WTC11 (cell line): Measurements from ENCODE around the gene ITGA1. TPM values are rescaled to one million over a fixed set of nuclear protein-coding genes. Genes with fewer than 3 reads are reported as not detected.

Source experiments
- ATAC-seq: fragments of 200-7000 bp; cut with Tn5 transposase; 2 replicates; pipeline ENCODE4 v1.10.0; 2021; ENCODE audit warnings: mild to moderate bottlenecking, moderate library complexity
- Bru-seq: library from RNA; stranded (reverse); fragments of 400-500 nt; gene quantifications from one replicate; lab custom pipeline; 2021; lab: Mats Ljungman, UMichigan
- CTCF ChIA-PET: fragments of 300-600 bp; sonication (Branson Sonifier 250); formaldehyde crosslinking; loops from one replicate; lab custom pipeline; 2021; ENCODE audit warnings: antibody characterized with exemption; lab: Charles Lee
- POLR2A ChIA-PET: fragments of 350-600 bp; sonication (Branson Sonifier 250); formaldehyde crosslinking; loops from one replicate; lab custom pipeline; 2021; ENCODE audit warnings: antibody characterized with exemption; lab: Charles Lee
- DNase-seq: peaks from one replicate; pipeline ENCODE4 v3.0.0; 2021; ENCODE audit warnings: low spot score
- H3K27ac Mint-ChIP-seq: 2 replicates; pipeline ENCODE4 v1.8.0; 2021; ENCODE audit warnings: mixed read lengths
- H3K27me3 Mint-ChIP-seq: 2 replicates; pipeline ENCODE4 v1.8.0; 2021; ENCODE audit warnings: low read depth, mild to moderate bottlenecking, moderate library complexity, mixed read lengths
- H3K36me3 Mint-ChIP-seq: 2 replicates; pipeline ENCODE4 v1.8.0; 2021; ENCODE audit warnings: mixed read lengths
- H3K4me1 Mint-ChIP-seq: 2 replicates; pipeline ENCODE4 v1.8.0; 2022; ENCODE audit warnings: mixed read lengths
- H3K4me3 Mint-ChIP-seq: 2 replicates; pipeline ENCODE4 v1.8.0; 2021; ENCODE audit warnings: mild to moderate bottlenecking, moderate library complexity, mixed read lengths
- H3K9me3 Mint-ChIP-seq: 2 replicates; pipeline ENCODE4 v1.8.0; 2021; ENCODE audit warnings: mixed read lengths
- CREB1 ChIP-seq: sonication (generic); formaldehyde crosslinking; IDR thresholded peaks from 2 replicates; pipeline ENCODE4 v1.8.0; 2023; ENCODE audit warnings: mild to moderate bottlenecking, missing genetic modification reagents
- CREM ChIP-seq: sonication (generic); formaldehyde crosslinking; IDR thresholded peaks from 2 replicates; pipeline ENCODE4 v1.8.1; 2022; ENCODE audit warnings: mild to moderate bottlenecking, missing genetic modification reagents, moderate library complexity
- ELF4 ChIP-seq: sonication (generic); formaldehyde crosslinking; IDR thresholded peaks from 2 replicates; pipeline ENCODE4 v1.8.1; 2022; ENCODE audit warnings: low read depth, mild to moderate bottlenecking, moderate library complexity, missing genetic modification reagents
- EMX1 ChIP-seq: fragments of 250-450 bp; sonication (Bioruptor Pico); IDR thresholded peaks from 2 replicates; pipeline ENCODE4 v1.8.0; 2021; ENCODE audit warnings: mild to moderate bottlenecking
- JUN ChIP-seq: sonication (generic); formaldehyde crosslinking; IDR thresholded peaks from 2 replicates; pipeline ENCODE4 v1.8.0; 2023; ENCODE audit warnings: mild to moderate bottlenecking, missing genetic modification reagents
- NFATC4 ChIP-seq: fragments of 250-450 bp; sonication (Bioruptor Pico); IDR thresholded peaks from 2 replicates; pipeline ENCODE4 v1.9.0; 2021; ENCODE audit warnings: mild to moderate bottlenecking
- NFE2L1 ChIP-seq: sonication (generic); formaldehyde crosslinking; IDR thresholded peaks from 2 replicates; pipeline ENCODE4 v1.8.1; 2023; ENCODE audit warnings: missing genetic modification reagents
- NR3C1 ChIP-seq: sonication (generic); formaldehyde crosslinking; conservative IDR thresholded peaks from 2 replicates; pipeline ENCODE4 v1.8.1; 2023; ENCODE audit warnings: low read depth, mild to moderate bottlenecking, missing genetic modification reagents
- RELA ChIP-seq: sonication (generic); formaldehyde crosslinking; IDR thresholded peaks from 2 replicates; pipeline ENCODE4 v1.8.1; 2022; ENCODE audit warnings: missing genetic modification reagents, mild to moderate bottlenecking, borderline replicate concordance
- ZBTB21 ChIP-seq: sonication (generic); formaldehyde crosslinking; IDR thresholded peaks from 2 replicates; pipeline ENCODE4 v1.8.1; 2023; ENCODE audit warnings: mild to moderate bottlenecking, missing genetic modification reagents, borderline replicate concordance
- ZNF263 ChIP-seq: sonication (generic); formaldehyde crosslinking; IDR thresholded peaks from 2 replicates; pipeline ENCODE4 v1.8.1; 2022; ENCODE audit warnings: low read depth, mild to moderate bottlenecking, moderate library complexity, missing genetic modification reagents
- ZNF416 ChIP-seq: fragments of 250-450 bp; sonication (Bioruptor Pico); IDR thresholded peaks from 2 replicates; pipeline ENCODE4 v1.9.0; 2021; ENCODE audit warnings: mild to moderate bottlenecking, inconsistent platforms
- long read RNA-seq, 3 experiments: library from RNA in 1 of 3; library from capped mRNA in 1 of 3; library from polyadenylated mRNA in 1 of 3; unstranded in 2 of 3; stranded (forward) in 1 of 3; transcript quantifications; one replicate each; pipeline ENCODE4 v2.0.0, GENCODE V29; 2021
- total RNA-seq: library from RNA; stranded (reverse); gene quantifications from 3 replicates; pipeline ENCODE4 v1.2.3, GENCODE V29; 2021
- TF ChIP-seq, protein P1 (sequence below): fragments of 250-450 bp; sonication (Bioruptor Pico); IDR thresholded peaks from 2 replicates; pipeline ENCODE4 v1.9.0; 2021; ENCODE audit warnings: mild to moderate bottlenecking
- TF ChIP-seq, protein P2 (sequence below): sonication (generic); formaldehyde crosslinking; IDR thresholded peaks from 2 replicates; pipeline ENCODE4 v1.8.1; 2022; ENCODE audit warnings: mild to moderate bottlenecking, moderate library complexity, missing genetic modification reagents
- TF ChIP-seq, protein P3 (sequence below): sonication (generic); formaldehyde crosslinking; conservative IDR thresholded peaks from 2 replicates; pipeline ENCODE4 v1.8.1; 2023; ENCODE audit warnings: mild to moderate bottlenecking, low read depth, missing genetic modification reagents, moderate library complexity
- TF ChIP-seq, protein P4 (sequence below): fragments of 250-450 bp; sonication (Bioruptor Pico); conservative IDR thresholded peaks from 2 replicates; pipeline ENCODE4 v1.9.0; 2021; ENCODE audit warnings: mild to moderate bottlenecking
- TF ChIP-seq, protein P5 (sequence below): fragments of 250-450 bp; sonication (Bioruptor Pico); IDR thresholded peaks from 2 replicates; pipeline ENCODE4 v1.9.0; 2021; ENCODE audit warnings: mild to moderate bottlenecking
- TF ChIP-seq, protein P6 (sequence below): sonication (generic); formaldehyde crosslinking; IDR thresholded peaks from 2 replicates; pipeline ENCODE4 v1.8.0; 2022; ENCODE audit warnings: mild to moderate bottlenecking, missing genetic modification reagents
- TF ChIP-seq, protein P7 (sequence below): sonication (generic); formaldehyde crosslinking; IDR thresholded peaks from 2 replicates; pipeline ENCODE4 v1.8.1; 2023; ENCODE audit warnings: mild to moderate bottlenecking, missing genetic modification reagents, moderate library complexity
- TF ChIP-seq, protein P8 (sequence below): sonication (generic); formaldehyde crosslinking; IDR thresholded peaks from 2 replicates; pipeline ENCODE4 v1.8.1; 2022; ENCODE audit warnings: low read depth, mild to moderate bottlenecking, moderate library complexity, missing genetic modification reagents, borderline replicate concordance

ITGA1 gene
- total RNA-seq (4.1 to 6.5 TPM (median 4.6 TPM) in 3 replicates), Bru-seq, nascent RNA (percentile 47 among the genes with signal in this experiment)
- long read RNA-seq, experiment 1, full-length matches to known transcripts, result 12 of 19 reads
- long read RNA-seq, experiment 1, partial matches to known transcripts, result 3 of 19 reads
- long read RNA-seq, experiment 1, other reads (novel, unspliced or antisense), result 4 of 19 reads
- long read RNA-seq, experiment 2, partial matches to known transcripts, result 2 of 12 reads
- long read RNA-seq, experiment 2, other reads (novel, unspliced or antisense), result 10 of 12 reads
- long read RNA-seq, experiment 3, result 0 reads

DNA sequence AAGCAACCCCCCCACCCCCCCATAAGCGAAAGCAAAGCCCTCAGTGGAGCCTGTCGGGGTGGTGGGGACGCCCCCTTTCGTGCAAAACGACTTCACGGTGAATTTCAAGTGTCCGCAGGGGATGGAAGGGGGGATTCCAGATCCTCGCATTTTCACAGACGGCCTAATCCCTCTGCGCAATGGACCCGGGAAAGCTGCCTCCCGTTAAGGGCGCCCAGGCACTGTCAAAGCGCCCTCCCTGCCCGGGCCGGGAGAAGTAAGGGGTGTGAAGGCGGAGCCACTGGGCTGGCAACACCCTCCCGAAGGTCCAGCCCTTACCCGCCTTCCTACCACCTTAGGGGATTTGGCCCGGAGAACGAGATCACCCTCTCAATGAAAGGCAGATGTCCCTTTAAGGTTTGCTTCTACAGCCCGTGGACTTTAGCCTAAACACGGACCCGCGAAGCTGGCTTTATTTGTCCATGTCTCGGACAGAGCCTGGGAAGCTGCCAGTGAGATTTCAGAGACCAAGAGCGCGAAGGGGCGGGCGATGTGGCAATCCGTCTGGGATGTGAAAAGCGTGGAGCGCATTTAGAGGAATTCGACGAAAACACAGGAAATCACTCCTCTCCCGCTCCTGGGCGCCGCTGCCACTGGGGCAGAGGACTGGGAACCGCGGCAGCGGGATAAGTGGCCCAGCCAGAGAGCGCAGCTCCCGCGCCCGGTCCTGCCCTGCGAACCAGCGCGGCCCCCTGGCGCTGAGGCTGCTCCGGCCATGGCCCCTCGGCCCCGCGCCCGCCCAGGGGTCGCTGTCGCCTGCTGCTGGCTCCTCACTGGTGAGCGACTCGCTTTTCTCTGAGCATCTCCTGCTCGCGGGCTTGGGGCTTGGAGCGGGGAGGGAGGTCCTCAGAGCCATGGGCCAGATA, at the start of gene ITGA1, which contains the start of gene PELO:
Gene ITGA1 (plus strand): TSS at position 317 of the 905 bp plus-strand sequence. CDS start 438 bp downstream, at position 755.
Gene PELO (plus strand): TSS at position 317 of the 905 bp plus-strand sequence. CDS start 12,479 bp downstream, outside the sequence.
- Mint-ChIP-seq H3K27ac (peak within 1 kb of the TSS; percentile 95), H3K4me3 (peak within 1 kb of the TSS; percentile 93), H3K27me3 (peaks cover 4% of the 10 kb centered on the region; the same call in 1 of the 2 replicates), H3K4me1 (peaks cover 31% of the 10 kb centered on the region), H3K9me3 (peaks cover 8% of the 10 kb centered on the region; the same call in 1 of the 2 replicates), H3K36me3 (no peaks in the 10 kb centered on the region)
- DNase-seq (peak; percentile 77), ATAC-seq (peak; percentile 92)
- ChIA-PET POLR2A (interaction anchor here (1.2 to 1.9 kb wide), 2 partner anchors 11 to 14 kb away, joined by 4 to 10 read pairs; no protein-coding TSS in a partner anchor), CTCF (interaction anchor here (0.5 to 2.4 kb wide), 6 partner anchors 12 to 327 kb away, joined by 3 to 25 read pairs (median 4); no protein-coding TSS in a partner anchor)
- TF ChIP-seq NFATC4 (CRISPR knock-in tag) (no peak), NR3C1 (CRISPR knock-in tag) (no peak), ZNF263 (CRISPR knock-in tag) (no peak), ELF4 (no peak), JUN (CRISPR knock-in tag) (no peak), RELA (CRISPR knock-in tag) (no peak), EMX1 (no peak), ZNF416 (no peak), CREB1 (CRISPR knock-in tag) (no peak), NFE2L1 (0 out of 2 replicates have a peak, but pooled peaks have one; percentile 16), CREM (CRISPR knock-in tag) (no peak), ZBTB21 (CRISPR knock-in tag) (peak; percentile 63; the same call in 1 of the 2 replicates)
- TF ChIP-seq, protein P1, sequence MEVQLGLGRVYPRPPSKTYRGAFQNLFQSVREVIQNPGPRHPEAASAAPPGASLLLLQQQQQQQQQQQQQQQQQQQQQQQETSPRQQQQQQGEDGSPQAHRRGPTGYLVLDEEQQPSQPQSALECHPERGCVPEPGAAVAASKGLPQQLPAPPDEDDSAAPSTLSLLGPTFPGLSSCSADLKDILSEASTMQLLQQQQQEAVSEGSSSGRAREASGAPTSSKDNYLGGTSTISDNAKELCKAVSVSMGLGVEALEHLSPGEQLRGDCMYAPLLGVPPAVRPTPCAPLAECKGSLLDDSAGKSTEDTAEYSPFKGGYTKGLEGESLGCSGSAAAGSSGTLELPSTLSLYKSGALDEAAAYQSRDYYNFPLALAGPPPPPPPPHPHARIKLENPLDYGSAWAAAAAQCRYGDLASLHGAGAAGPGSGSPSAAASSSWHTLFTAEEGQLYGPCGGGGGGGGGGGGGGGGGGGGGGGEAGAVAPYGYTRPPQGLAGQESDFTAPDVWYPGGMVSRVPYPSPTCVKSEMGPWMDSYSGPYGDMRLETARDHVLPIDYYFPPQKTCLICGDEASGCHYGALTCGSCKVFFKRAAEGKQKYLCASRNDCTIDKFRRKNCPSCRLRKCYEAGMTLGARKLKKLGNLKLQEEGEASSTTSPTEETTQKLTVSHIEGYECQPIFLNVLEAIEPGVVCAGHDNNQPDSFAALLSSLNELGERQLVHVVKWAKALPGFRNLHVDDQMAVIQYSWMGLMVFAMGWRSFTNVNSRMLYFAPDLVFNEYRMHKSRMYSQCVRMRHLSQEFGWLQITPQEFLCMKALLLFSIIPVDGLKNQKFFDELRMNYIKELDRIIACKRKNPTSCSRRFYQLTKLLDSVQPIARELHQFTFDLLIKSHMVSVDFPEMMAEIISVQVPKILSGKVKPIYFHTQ (CRISPR knock-in tag), result no peak
- TF ChIP-seq, protein P2, sequence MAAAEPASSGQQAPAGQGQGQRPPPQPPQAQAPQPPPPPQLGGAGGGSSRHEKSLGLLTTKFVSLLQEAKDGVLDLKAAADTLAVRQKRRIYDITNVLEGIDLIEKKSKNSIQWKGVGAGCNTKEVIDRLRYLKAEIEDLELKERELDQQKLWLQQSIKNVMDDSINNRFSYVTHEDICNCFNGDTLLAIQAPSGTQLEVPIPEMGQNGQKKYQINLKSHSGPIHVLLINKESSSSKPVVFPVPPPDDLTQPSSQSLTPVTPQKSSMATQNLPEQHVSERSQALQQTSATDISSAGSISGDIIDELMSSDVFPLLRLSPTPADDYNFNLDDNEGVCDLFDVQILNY (CRISPR knock-in tag), result no peak
- TF ChIP-seq, protein P3, sequence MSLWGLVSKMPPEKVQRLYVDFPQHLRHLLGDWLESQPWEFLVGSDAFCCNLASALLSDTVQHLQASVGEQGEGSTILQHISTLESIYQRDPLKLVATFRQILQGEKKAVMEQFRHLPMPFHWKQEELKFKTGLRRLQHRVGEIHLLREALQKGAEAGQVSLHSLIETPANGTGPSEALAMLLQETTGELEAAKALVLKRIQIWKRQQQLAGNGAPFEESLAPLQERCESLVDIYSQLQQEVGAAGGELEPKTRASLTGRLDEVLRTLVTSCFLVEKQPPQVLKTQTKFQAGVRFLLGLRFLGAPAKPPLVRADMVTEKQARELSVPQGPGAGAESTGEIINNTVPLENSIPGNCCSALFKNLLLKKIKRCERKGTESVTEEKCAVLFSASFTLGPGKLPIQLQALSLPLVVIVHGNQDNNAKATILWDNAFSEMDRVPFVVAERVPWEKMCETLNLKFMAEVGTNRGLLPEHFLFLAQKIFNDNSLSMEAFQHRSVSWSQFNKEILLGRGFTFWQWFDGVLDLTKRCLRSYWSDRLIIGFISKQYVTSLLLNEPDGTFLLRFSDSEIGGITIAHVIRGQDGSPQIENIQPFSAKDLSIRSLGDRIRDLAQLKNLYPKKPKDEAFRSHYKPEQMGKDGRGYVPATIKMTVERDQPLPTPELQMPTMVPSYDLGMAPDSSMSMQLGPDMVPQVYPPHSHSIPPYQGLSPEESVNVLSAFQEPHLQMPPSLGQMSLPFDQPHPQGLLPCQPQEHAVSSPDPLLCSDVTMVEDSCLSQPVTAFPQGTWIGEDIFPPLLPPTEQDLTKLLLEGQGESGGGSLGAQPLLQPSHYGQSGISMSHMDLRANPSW, result no peak
- TF ChIP-seq, protein P4, sequence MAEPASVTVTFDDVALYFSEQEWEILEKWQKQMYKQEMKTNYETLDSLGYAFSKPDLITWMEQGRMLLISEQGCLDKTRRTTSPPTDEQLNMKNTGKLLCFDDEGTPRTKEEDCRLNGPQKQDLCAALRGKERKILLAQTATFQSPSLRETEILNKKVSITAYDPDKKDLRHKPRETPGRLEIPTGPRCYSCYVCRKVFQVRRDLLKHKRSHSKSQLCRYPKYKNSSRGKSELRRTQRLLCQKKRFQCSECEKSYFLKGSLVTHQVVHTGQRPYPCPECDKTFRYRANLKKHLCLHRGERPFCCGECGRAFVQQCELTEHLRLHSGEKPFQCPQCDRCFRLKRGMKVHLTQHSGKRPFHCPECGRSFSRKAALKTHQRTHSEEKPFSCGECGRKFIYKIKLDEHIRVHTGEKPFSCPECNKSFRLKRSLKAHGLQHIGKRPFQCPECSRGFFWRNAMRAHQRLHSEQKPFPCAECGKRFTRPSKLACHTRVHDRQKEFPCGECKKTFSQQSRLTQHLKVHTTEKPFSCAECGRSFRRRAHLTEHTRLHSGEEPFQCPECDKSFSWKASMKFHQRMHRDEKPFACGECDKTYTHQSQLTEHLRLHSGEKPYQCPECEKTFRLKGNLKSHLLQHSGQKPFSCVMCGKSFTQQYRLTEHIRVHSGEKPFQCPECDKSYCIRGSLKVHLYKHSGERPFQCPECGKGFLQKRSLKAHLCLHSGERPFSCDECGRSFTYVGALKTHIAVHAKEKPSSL (CRISPR knock-in tag), result no peak
- TF ChIP-seq, protein P5, sequence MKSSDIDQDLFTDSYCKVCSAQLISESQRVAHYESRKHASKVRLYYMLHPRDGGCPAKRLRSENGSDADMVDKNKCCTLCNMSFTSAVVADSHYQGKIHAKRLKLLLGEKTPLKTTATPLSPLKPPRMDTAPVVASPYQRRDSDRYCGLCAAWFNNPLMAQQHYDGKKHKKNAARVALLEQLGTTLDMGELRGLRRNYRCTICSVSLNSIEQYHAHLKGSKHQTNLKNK (CRISPR knock-in tag), result no peak
- TF ChIP-seq, protein P6, sequence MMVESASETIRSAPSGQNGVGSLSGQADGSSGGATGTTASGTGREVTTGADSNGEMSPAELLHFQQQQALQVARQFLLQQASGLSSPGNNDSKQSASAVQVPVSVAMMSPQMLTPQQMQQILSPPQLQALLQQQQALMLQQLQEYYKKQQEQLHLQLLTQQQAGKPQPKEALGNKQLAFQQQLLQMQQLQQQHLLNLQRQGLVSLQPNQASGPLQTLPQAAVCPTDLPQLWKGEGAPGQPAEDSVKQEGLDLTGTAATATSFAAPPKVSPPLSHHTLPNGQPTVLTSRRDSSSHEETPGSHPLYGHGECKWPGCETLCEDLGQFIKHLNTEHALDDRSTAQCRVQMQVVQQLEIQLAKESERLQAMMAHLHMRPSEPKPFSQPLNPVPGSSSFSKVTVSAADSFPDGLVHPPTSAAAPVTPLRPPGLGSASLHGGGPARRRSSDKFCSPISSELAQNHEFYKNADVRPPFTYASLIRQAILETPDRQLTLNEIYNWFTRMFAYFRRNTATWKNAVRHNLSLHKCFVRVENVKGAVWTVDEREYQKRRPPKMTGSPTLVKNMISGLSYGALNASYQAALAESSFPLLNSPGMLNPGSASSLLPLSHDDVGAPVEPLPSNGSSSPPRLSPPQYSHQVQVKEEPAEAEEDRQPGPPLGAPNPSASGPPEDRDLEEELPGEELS, result peak; percentile 62; the same call in 1 of the 2 replicates
- TF ChIP-seq, protein P7, sequence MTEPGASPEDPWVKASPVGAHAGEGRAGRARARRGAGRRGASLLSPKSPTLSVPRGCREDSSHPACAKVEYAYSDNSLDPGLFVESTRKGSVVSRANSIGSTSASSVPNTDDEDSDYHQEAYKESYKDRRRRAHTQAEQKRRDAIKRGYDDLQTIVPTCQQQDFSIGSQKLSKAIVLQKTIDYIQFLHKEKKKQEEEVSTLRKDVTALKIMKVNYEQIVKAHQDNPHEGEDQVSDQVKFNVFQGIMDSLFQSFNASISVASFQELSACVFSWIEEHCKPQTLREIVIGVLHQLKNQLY, result no peak
- TF ChIP-seq, protein P8, sequence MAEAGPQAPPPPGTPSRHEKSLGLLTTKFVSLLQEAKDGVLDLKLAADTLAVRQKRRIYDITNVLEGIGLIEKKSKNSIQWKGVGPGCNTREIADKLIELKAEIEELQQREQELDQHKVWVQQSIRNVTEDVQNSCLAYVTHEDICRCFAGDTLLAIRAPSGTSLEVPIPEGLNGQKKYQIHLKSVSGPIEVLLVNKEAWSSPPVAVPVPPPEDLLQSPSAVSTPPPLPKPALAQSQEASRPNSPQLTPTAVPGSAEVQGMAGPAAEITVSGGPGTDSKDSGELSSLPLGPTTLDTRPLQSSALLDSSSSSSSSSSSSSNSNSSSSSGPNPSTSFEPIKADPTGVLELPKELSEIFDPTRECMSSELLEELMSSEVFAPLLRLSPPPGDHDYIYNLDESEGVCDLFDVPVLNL (CRISPR knock-in tag), result no peak
